GM23248 (cell line): ENCODE results near the gene WDR45. TPM values are rescaled to one million over a fixed set of nuclear protein-coding genes. Genes with fewer than 3 reads are reported as not detected.

ENCODE experiments used
- DNase-seq: peaks from one replicate; pipeline ENCODE4 v3.0.0-alpha.2; 2015
- H2AFZ ChIP-seq: fragments of 200-600 bp; sonication (generic); 2 replicates; pipeline ENCODE4 v1.6.1; 2016; ENCODE audit warnings: antibody characterized with exemption
- H3F3A ChIP-seq: fragments of 200-600 bp; sonication (generic); 2 replicates; pipeline ENCODE4 v1.6.1; 2016; ENCODE audit warnings: mild to moderate bottlenecking, antibody characterized with exemption, mixed run types; ENCODE audit not compliant: insufficient read depth
- H3K27ac ChIP-seq: fragments of 200-600 bp; sonication (generic); 2 replicates; pipeline ENCODE4 v1.5.1; 2016; ENCODE audit warnings: mild to moderate bottlenecking
- H3K27me3 ChIP-seq: fragments of 200-600 bp; sonication (generic); replicated peaks from 2 replicates; pipeline ENCODE4 v1.6.1; 2016; ENCODE audit warnings: mild to moderate bottlenecking; ENCODE audit not compliant: insufficient read depth
- H3K36me3 ChIP-seq: fragments of 200-600 bp; sonication (generic); 2 replicates; pipeline ENCODE4 v1.6.1; 2016; ENCODE audit warnings: low read depth, mild to moderate bottlenecking
- H3K4me1 ChIP-seq: fragments of 200-600 bp; sonication (generic); 2 replicates; pipeline ENCODE4 v1.6.1; 2016; ENCODE audit warnings: mild to moderate bottlenecking; ENCODE audit not compliant: insufficient read depth
- H3K4me2 ChIP-seq: fragments of 200-600 bp; sonication (generic); one replicate; pipeline ENCODE4 v1.6.1; 2016; ENCODE audit warnings: mild to moderate bottlenecking; ENCODE audit not compliant: unreplicated experiment
- H3K4me3 ChIP-seq: fragments of 200-600 bp; sonication (generic); 2 replicates; pipeline ENCODE4 v1.5.1; 2016; ENCODE audit warnings: mild to moderate bottlenecking
- H3K79me2 ChIP-seq: fragments of 200-600 bp; sonication (generic); 2 replicates; pipeline ENCODE4 v1.6.1; 2016; ENCODE audit warnings: mild to moderate bottlenecking; ENCODE audit not compliant: insufficient read depth
- H3K9ac ChIP-seq: fragments of 200-600 bp; sonication (generic); 2 replicates; pipeline ENCODE4 v1.6.1; 2016; ENCODE audit warnings: mild to moderate bottlenecking
- H3K9me2 ChIP-seq: fragments of 200-600 bp; sonication (generic); 2 replicates; pipeline ENCODE4 v1.6.1; 2016; ENCODE audit warnings: mixed run types, mild to moderate bottlenecking, moderate library complexity; ENCODE audit not compliant: insufficient read depth
- H3K9me3 ChIP-seq: fragments of 200-600 bp; sonication (generic); one replicate; pipeline ENCODE4 v1.6.1; 2017; ENCODE audit warnings: low read depth
- H4K20me1 ChIP-seq: fragments of 200-600 bp; sonication (generic); 2 replicates; pipeline ENCODE4 v1.6.0; 2016; ENCODE audit not compliant: insufficient read depth
- EZH2 ChIP-seq: fragments of 200-600 bp; sonication (generic); IDR thresholded peaks from 2 replicates; pipeline ENCODE4 v1.6.1; 2018; ENCODE audit warnings: antibody characterized with exemption, mild to moderate bottlenecking; ENCODE audit not compliant: insufficient read depth, poor library complexity, severe bottlenecking
- EZH2phosphoT487 ChIP-seq: fragments of 200-600 bp; sonication (generic); IDR thresholded peaks from 2 replicates; pipeline ENCODE4 v1.6.1; 2018; ENCODE audit warnings: antibody characterized with exemption, moderate library complexity, mild to moderate bottlenecking, low read depth; ENCODE audit not compliant: insufficient read depth
- WGBS, 2 experiments: methylation state at CpG; one replicate each; pipeline ENCODE4 v1.1.6; 2015 to 2017; ENCODE audit warnings: low lambda C conversion rate in 2 of 2, low coverage in 1 of 2; ENCODE audit errors: missing lambda C conversion rate in 2 of 2; 5-methylcytosine and 5-hydroxymethylcytosine counted together
- in situ Hi-C: fragments of 300-500 bp; cut with MboI; formaldehyde crosslinking; loops from 2 replicates; pipeline ENCODE4 v1.15.0; 2020
- polyA plus RNA-seq: library from polyadenylated mRNA; unstranded; fragments of >200 nt; fragmentation: Nextera tagmentation; extraction: Ambion mirVana; gene quantifications from 2 replicates; pipeline ENCODE4 v1.2.1, GENCODE V29; 2016
- total RNA-seq: library from RNA; depleted of rRNA; stranded (reverse); fragments of >200 nt; shearing (Covaris generic); gene quantifications from 2 replicates; pipeline ENCODE4 v1.2.3, GENCODE V29; 2014

Gene WDR45
- total and polyA plus RNA-seq, 2 experiments from 2014 or later: 78.5 to 103 TPM

- H4K20me1 ChIP-seq: no peaks in the 10 kb centered on the region
- H3K9ac ChIP-seq: peak within 1 kb of the TSS; percentile 83
- peak; percentile 94 for DNase-seq
- no peaks in the 10 kb centered on the region for H3K9me2 ChIP-seq
- in situ Hi-C loops: no loop called here
- H3K36me3 ChIP-seq: no peaks in the 10 kb centered on the region; the same call in 1 of the 2 replicates
- TF ChIP-seq EZH2 (no peak), EZH2phosphoT487 (no peak)
- H3K9me3 ChIP-seq: no peaks in the 10 kb centered on the region
- H3K27me3 ChIP-seq: no peaks in the 10 kb centered on the region
- H3K4me1 ChIP-seq: no peaks in the 10 kb centered on the region
- H3K79me2 ChIP-seq: peaks cover 35% of the 10 kb centered on the region
- WGBS, 2 experiments: 4% methylated on average over 24 to 30 of the region's 61 CpGs
- peak within 1 kb of the TSS; percentile 88 for H3K4me2 ChIP-seq
- H3F3A ChIP-seq: no peaks in the 10 kb centered on the region
- H2AFZ ChIP-seq: peak within 1 kb of the TSS; percentile 53
- H3K4me3 ChIP-seq: peak within 1 kb of the TSS; percentile 94
- peak within 1 kb of the TSS; percentile 87 for H3K27ac ChIP-seq
Observed at GRCh38 chrX:49073601-49074575, 5.8 kb downstream of the WDR45 start, which contains the start of gene PRAF2. TSS of gene PRAF2 (minus strand) at chrX:49074002. CDS start at chrX:49073987, 15 bp downstream.

- TF ChIP-seq EZH2: no peak
- TF ChIP-seq EZH2phosphoT487: no peak
- no peaks in the 10 kb centered on the region; the same call in 1 of the 2 replicates for H3K36me3 ChIP-seq
- no peaks in the 10 kb centered on the region for H3F3A ChIP-seq
- no peaks in the 10 kb centered on the region for H4K20me1 ChIP-seq
- H3K9ac ChIP-seq: peak overlapping the region; percentile 83
- no peak overlapping the region for H2AFZ ChIP-seq
- 2% methylated on average over 8 of the region's 10 CpGs; no CpG with 5 or more reads in 1 of the 2 experiments for WGBS, 2 experiments
- peaks cover 23% of the 10 kb centered on the region for H3K79me2 ChIP-seq
- peak overlapping the region; percentile 94 for H3K4me3 ChIP-seq
- in situ Hi-C loops: no loop called here
- DNase-seq: peak; percentile 29
- no peaks in the 10 kb centered on the region for H3K27me3 ChIP-seq
- H3K27ac ChIP-seq: no peak overlapping the region
- peak overlapping the region; percentile 88 for H3K4me2 ChIP-seq
- no peaks in the 10 kb centered on the region for H3K4me1 ChIP-seq
- no peaks in the 10 kb centered on the region for H3K9me2 ChIP-seq
- no peaks in the 10 kb centered on the region for H3K9me3 ChIP-seq
Observed at GRCh38 chrX:49072712-49073095, 7.0 kb downstream of the WDR45 start.

- peak; percentile 48 for DNase-seq
- Histone ChIP-seq H4K20me1 (no peaks in the 10 kb centered on the region), H2AFZ (no peak overlapping the region), H3K27ac (no peak overlapping the region), H3K9me2 (no peaks in the 10 kb centered on the region), H3F3A (no peaks in the 10 kb centered on the region), H3K79me2 (peaks cover 20% of the 10 kb centered on the region), H3K4me3 (peak overlapping the region; percentile 94), H3K9me3 (no peaks in the 10 kb centered on the region), H3K4me2 (peak overlapping the region; percentile 88), H3K9ac (peak overlapping the region; percentile 83), H3K4me1 (no peaks in the 10 kb centered on the region), H3K36me3 (no peaks in the 10 kb centered on the region; the same call in 1 of the 2 replicates), H3K27me3 (no peaks in the 10 kb centered on the region)
- in situ Hi-C loops: no loop called here
- 25 to 30% methylated on average over 21 to 25 of the region's 63 CpGs for WGBS, 2 experiments
- TF ChIP-seq EZH2 (no peak), EZH2phosphoT487 (no peak)
Observed at GRCh38 chrX:49071877-49072711, 7.6 kb downstream of the WDR45 start.

GRCh38 chrX:49070988-49071387 is 8.7 kb downstream of the WDR45 start:
- no peak overlapping the region for H2AFZ ChIP-seq
- in situ Hi-C loops: no loop called here
- no peaks in the 10 kb centered on the region for H3K36me3 ChIP-seq
- H3K9me2 ChIP-seq: no peaks in the 10 kb centered on the region
- no peak for DNase-seq
- H3K27me3 ChIP-seq: no peaks in the 10 kb centered on the region
- H3K4me2 ChIP-seq: no peak overlapping the region
- no peaks in the 10 kb centered on the region for H4K20me1 ChIP-seq
- no peaks in the 10 kb centered on the region for H3K9me3 ChIP-seq
- no peaks in the 10 kb centered on the region for H3K4me1 ChIP-seq
- no peaks in the 10 kb centered on the region for H3F3A ChIP-seq
- no peak overlapping the region for H3K4me3 ChIP-seq
- H3K79me2 ChIP-seq: peaks cover 20% of the 10 kb centered on the region
- H3K27ac ChIP-seq: no peak overlapping the region
- WGBS, 2 experiments: 100% methylated on average over 4 of the region's 4 CpGs
- H3K9ac ChIP-seq: no peak overlapping the region
- TF ChIP-seq EZH2phosphoT487 (no peak), EZH2 (no peak)
